Neural cell (in vitro differentiated cells): ENCODE measurements around the gene RAET1G.

Source experiments
- EP300 ChIP-seq: fragments of 450-650 bp; conservative IDR thresholded peaks from 2 replicates; pipeline ENCODE4 v1.6.1; 2014; ENCODE audit warnings: antibody characterized with exemption, mild to moderate bottlenecking, moderate library complexity; ENCODE audit not compliant: poor library complexity, severe bottlenecking
- MXI1 ChIP-seq: fragments of 450-650 bp; conservative IDR thresholded peaks from 2 replicates; pipeline ENCODE4 v1.6.1; 2014; ENCODE audit warnings: antibody characterized with exemption, mild to moderate bottlenecking; ENCODE audit not compliant: poor library complexity, severe bottlenecking
- RAD21 ChIP-seq: fragments of 450-650 bp; conservative IDR thresholded peaks from 2 replicates; pipeline ENCODE4 v1.6.1; 2014; ENCODE audit warnings: antibody characterized with exemption, mild to moderate bottlenecking, moderate library complexity
- SMC3 ChIP-seq: fragments of 450-650 bp; conservative IDR thresholded peaks from 2 replicates; pipeline ENCODE4 v1.6.1; 2014; ENCODE audit warnings: antibody characterized with exemption, mild to moderate bottlenecking, moderate library complexity; ENCODE audit not compliant: poor library complexity
- TAF1 ChIP-seq: IDR thresholded peaks from 2 replicates; pipeline ENCODE4 v1.6.1; 2012; ENCODE audit warnings: low read depth
- TF ChIP-seq, protein P1 (sequence below): fragments of 450-650 bp; IDR thresholded peaks from 2 replicates; pipeline ENCODE4 v1.5.1; 2014; ENCODE audit warnings: antibody characterized with exemption, mild to moderate bottlenecking, moderate library complexity; ENCODE audit not compliant: poor library complexity, severe bottlenecking
- TF ChIP-seq, protein P2 (sequence below): IDR thresholded peaks from 2 replicates; pipeline ENCODE4 v1.6.1; 2012; ENCODE audit warnings: borderline replicate concordance

DNA sequence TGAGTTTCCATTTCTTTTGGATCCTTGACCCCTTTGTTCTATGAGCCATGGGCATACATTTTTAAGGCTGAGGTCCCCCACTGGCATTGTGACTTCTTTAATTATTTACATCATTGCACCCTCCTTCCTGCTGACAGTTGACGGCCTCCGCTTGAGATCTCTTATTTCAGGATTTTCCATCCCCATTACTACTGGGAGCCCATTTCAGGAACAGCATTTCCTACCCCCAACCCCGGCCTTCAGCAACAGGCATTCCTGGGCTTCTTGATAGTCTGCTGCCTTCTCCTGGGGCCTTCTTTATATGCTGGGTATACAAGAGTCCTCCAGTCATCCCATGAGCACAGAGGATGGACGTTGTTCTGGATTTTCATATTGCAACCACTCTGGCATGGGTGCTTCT is 44.7 kb upstream of the RAET1G start:
- no peak for TF ChIP-seq TAF1
- TF ChIP-seq RAD21: no peak
- TF ChIP-seq, protein P1, sequence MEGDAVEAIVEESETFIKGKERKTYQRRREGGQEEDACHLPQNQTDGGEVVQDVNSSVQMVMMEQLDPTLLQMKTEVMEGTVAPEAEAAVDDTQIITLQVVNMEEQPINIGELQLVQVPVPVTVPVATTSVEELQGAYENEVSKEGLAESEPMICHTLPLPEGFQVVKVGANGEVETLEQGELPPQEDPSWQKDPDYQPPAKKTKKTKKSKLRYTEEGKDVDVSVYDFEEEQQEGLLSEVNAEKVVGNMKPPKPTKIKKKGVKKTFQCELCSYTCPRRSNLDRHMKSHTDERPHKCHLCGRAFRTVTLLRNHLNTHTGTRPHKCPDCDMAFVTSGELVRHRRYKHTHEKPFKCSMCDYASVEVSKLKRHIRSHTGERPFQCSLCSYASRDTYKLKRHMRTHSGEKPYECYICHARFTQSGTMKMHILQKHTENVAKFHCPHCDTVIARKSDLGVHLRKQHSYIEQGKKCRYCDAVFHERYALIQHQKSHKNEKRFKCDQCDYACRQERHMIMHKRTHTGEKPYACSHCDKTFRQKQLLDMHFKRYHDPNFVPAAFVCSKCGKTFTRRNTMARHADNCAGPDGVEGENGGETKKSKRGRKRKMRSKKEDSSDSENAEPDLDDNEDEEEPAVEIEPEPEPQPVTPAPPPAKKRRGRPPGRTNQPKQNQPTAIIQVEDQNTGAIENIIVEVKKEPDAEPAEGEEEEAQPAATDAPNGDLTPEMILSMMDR: no peak
- no peak for TF ChIP-seq EP300
- TF ChIP-seq MXI1: no peak
- TF ChIP-seq, protein P2, sequence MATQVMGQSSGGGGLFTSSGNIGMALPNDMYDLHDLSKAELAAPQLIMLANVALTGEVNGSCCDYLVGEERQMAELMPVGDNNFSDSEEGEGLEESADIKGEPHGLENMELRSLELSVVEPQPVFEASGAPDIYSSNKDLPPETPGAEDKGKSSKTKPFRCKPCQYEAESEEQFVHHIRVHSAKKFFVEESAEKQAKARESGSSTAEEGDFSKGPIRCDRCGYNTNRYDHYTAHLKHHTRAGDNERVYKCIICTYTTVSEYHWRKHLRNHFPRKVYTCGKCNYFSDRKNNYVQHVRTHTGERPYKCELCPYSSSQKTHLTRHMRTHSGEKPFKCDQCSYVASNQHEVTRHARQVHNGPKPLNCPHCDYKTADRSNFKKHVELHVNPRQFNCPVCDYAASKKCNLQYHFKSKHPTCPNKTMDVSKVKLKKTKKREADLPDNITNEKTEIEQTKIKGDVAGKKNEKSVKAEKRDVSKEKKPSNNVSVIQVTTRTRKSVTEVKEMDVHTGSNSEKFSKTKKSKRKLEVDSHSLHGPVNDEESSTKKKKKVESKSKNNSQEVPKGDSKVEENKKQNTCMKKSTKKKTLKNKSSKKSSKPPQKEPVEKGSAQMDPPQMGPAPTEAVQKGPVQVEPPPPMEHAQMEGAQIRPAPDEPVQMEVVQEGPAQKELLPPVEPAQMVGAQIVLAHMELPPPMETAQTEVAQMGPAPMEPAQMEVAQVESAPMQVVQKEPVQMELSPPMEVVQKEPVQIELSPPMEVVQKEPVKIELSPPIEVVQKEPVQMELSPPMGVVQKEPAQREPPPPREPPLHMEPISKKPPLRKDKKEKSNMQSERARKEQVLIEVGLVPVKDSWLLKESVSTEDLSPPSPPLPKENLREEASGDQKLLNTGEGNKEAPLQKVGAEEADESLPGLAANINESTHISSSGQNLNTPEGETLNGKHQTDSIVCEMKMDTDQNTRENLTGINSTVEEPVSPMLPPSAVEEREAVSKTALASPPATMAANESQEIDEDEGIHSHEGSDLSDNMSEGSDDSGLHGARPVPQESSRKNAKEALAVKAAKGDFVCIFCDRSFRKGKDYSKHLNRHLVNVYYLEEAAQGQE: no peak
- no peak for TF ChIP-seq SMC3
